Measurements from ENCODE around the gene CDC42BPA.

GRCh38 chr1:227155004-227155403 is 163.3 kb downstream of the CDC42BPA start:
- TF ChIP-seq CTCF (IDR thresholded peaks at IDR 0.05) (no peak), POLR2A (IDR thresholded peaks at IDR 0.05) (no peak)
